ENCODE results near the gene ULK3.

DNA sequence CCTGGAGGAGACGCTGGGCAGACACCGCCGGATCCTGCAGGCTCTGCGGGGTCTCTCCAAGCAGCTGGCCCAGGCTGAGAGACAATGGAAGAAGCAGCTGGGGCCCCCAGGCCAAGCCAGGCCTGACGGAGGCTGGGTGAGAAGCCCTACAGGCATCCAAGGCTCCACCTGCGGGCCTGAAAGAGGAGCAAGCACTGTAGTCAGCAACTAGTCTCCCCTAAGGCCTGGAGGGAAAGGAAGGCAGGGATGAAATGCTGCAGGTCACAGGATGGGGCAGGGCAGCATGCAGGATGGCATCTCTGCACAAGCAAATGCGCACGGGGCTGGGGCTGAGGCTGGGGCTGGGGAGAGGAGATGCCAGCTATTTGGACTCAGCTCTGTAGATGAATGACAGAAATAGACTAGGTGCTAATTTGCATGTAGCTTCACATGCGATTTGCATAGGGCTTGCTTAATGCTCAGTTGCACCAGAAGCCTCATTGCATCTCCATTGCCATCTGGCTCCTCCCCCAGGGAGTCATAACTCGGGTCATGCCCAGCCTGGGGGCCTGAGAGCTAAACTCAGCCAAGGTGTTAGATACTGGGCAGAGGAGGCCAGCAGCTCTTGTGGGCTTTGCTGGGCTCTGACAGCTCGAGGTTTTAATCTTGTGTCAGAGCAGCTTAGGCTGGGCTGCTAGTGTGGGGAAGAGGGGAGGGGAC lies 21.7 kb downstream of the ULK3 start:
- TF ChIP-seq POLR2A (IDR thresholded peaks at IDR 0.05; ENCODE audit: low read depth, low read length) (no peak), EZH2 (IDR thresholded peaks at IDR 0.05; ENCODE audit: borderline replicate concordance, low read depth, low read length, severe bottlenecking) (no peak)

Measured in endothelial cell of umbilical vein (primary cell).